ENCODE data around the gene GLIPR2.
A peak's percentile ranks its signal among the peaks of the same experiment; 100 is the strongest.
"Not testable (repeated sequence)": the region's sequence is repeated elsewhere in the genome, so short reads cannot be mapped to it uniquely, and the experiment has no call there.

GLIPR2 gene, protein sequence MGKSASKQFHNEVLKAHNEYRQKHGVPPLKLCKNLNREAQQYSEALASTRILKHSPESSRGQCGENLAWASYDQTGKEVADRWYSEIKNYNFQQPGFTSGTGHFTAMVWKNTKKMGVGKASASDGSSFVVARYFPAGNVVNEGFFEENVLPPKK

GRCh38 chr9:36136272-36136893, at the start of gene GLIPR2:
TSS of gene GLIPR2 (plus strand) at chr9:36136733. CDS start at chr9:36136779, 46 bp downstream.
- no peak for FAIRE-seq

DNA sequence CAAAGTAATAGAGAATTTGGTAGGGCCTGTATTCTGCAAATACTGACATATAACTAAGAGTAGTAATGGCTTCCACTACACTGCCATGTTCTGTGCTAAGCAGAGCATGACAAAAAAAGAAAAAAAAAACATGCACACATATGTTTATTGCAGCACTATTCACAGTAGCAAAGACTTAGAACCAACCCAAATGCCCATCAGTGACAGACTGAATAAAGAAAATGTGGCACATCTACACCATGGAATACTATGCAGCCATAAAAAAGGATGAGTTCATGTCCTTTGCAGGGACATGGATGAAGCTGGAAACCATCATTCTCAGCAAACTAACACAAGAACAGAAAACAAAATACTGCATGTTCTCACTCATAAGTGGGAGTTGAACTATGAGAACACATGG, 49.5 kb upstream of the GLIPR2 start:
- not testable (repeated sequence) for FAIRE-seq

DNA sequence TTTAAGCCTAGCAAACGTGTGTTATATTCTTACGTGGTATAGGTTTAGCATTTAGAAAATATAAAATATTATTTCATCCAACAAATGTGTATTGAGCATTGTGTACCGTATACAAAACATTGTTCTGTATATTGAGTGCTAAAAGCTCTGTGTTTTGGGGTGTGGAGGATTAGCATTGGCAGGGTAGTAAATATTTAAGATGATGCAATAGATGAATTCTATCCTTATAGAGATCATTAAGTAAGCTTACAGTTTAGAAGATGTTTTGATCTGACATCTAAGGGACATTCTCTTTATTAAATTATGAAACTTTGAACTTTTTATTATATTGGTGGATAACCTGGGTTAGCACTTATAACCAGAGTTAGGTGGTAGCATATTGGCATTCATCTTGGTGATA, 48.5 kb upstream of the GLIPR2 start:
- no peak for FAIRE-seq

DNA sequence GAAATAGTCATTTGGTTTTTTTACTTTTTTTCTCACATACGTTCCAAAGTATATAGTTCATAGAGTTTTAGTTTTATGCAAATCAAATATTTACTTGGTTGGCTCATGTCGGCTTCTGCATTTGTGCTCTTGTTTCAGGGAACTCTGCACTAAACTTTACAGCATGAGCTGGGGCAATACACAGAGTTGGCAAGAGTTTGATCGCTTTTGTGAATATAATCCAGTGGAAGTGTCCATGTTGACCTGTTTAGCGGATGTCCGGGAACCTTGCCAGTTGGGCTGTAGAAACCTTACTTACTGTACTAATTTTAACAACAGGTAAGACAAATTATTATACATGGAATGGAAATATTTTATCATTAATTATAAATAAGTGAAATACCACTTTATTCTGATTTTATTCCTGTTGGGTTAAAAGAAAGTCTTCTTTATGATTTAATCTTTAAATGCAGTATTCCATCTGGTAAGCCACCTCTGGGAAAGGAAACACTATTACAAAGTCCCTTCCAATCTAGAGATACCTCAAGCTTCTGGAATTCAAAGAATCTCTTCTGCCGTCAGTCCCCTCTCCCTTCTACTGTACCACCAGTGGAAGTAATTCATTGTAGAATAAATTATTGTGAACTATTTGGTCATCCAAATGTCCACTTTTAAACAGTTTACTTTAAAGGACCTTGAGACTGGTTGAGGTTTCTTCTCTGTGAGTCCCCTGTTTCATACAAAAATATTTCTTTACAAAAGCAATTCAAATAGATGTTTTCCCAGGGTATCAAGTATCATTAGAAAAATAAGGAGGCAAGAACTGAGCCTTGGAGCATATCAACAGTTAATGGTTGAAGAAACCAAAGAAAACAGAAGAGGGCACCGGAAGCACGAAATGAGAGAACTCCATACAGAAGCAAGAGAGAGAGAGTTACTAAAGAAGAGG, 45.2 kb upstream of the GLIPR2 start:
- FAIRE-seq = peak; percentile 73

DNA sequence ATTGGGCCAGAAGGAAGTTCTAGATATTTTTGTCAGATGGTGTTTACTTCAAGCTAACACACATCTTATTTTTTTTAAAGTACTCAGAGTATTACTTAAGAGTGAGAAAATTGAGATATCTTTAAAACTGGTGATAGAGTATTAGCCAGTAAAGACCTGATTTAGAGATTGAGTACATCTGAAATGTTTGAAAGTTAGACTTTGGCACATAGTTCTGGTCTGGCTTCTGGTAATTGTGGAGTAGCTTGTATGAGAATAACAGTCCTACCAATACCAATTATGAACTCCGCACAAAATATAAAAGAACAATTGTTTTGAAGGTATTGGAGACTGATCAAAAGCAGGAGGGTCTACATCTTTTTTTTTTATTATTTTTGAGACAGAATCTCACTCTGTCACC, 44.5 kb upstream of the GLIPR2 start:
- FAIRE-seq = no peak

DNA sequence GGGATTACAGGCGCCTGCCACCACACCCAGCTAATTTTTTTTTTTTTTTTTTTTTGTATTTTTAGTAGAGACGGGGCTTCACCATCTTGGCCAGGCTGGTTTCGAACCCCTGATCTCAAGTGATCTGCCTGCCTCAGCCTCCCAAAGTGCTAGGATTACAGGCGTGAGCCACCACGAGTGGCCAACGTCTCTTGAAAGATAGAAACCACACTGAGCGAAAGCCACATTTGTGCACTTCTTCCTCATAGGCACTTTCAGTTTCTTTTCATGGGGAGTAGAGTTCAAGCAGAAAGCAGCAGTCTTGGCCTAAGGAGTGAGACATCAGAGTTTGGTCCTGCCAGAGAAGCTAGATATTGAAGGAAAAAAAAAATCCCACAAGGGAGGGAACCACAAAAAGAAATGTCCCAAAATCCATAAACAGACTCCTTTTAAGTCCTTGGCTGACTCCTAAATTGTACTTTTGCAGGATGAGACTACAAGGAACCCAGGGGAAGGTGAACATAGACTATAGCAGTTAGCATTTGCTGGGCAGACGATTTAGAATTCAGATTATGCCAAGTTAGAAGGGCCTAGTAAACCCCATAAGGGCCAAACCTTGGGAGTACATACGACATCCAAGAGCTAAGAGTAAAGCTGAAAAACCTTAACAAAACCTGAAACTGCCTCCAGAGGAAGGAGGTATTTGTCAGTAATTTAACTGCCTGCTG, 43.9 kb upstream of the GLIPR2 start:
- FAIRE-seq = no peak

GRCh38 chr9:36093384-36093783, 43.1 kb upstream of the GLIPR2 start:
- no peak for FAIRE-seq

GRCh38 chr9:36099718-36100117, 36.8 kb upstream of the GLIPR2 start:
- FAIRE-seq = no peak

DNA sequence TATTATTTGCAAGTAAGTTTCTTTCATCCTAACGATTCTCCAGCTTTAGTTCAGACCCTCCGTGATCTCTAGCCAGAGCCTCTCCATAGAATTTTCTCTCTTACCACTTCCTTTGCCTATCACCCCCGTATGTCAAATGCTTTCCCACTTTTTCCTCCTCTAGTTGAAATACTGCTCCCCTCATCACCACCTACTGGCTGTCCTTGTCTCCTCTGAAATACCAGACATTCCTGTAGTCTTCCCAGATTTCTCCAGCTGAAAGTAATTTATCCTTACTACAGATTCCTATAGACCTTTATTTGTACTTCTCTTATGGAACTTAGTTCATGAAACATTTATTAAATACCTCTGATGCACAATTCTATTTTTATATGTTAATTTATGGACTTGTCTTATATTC, 36.0 kb upstream of the GLIPR2 start:
- FAIRE-seq = no peak

DNA sequence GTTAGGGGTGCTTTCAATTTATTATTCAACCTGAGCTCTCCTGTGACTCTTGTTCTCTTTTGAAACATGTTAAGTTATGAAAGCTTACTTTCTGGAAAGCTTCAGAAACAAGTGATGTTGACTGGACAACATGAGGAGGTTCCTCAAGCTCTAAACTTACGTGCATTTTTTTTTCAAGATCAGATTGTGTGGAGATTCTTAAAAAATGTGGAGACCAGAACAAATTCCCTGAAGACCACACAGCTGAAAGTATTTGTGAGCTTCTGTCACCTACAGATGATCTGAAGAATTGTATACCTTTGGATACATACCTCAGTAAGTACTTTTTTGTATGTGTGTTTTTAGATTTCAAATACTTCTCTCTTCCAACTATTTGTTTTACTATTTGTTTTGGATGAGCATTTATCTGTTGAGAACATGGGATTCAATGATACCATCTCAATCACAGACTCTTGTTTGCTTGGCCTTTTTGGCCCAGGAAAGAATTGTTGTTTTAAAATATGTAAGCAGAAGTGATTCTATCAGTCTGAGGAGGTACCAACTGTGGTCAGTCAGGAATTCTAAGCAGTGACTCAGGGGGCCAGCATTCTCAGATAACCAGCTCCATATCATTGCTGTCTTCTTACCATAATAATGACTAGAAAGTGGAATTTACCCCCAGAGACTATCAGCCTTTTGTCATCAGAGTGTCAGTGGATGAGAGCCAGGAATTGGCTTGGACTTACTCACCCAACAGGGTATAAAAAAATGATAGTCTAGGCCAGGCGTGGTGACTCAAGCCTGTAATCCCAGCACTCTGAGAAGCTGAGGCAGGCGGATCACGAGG, 34.4 kb upstream of the GLIPR2 start:
- FAIRE-seq = no peak

DNA sequence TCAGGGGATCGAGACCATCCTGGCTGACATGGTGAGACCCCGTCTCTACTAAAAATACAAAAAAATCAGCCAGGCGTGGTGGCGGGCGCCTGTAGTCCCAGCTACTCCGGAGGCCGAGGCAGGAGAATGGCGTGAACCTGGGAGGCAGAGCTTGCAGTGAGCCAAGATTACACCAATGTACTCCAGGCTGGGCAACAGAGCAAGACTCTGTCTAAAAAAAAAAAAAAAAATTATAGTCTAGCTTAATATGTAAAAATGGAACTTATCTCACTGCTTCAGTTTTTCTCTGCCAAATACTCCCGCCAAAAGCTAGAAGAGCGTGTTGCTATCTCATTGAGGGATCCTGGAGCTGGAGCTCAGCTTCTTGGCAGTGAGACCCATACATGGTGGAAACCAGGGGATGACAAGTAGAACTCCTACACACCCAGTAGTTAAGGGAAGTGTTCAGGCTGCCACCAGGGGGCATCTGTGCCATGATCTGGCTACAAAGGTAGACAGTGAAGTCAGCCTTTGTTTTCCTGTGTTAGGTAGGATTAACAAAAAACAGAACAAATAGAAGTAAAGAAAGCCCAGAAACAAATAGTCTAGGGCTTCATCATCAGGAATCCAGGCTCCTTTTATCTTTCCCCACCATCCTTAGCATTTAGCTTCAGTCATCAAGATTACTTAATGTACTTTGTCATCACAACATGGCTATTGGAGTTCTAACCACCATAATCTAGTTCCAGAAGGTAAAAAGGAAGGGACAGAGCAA, 33.6 kb upstream of the GLIPR2 start:
- no peak for FAIRE-seq

DNA sequence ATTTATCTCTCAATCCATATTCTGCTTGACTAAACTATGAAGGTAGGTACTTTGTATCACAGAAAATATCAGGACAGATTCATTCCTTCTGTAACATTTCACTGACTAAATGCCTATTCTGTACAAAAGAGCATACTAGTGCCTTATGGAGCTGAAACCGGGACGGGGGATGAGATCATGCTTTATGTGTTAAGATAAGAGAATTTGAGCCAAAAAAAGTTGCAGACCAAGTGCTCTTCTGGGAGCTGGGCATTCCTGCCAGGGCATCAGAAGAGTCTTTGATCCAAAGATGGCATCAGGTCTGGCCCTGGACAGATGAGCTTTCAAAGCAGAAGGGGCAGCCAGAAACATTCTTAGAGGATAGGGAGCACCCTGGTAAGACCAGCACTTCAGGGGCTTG, 27.5 kb upstream of the GLIPR2 start:
- no peak for FAIRE-seq

- FAIRE-seq = no peak
These were observed 26.1 kb upstream of the GLIPR2 start for GRCh38 chr9:36110434-36110833.

DNA sequence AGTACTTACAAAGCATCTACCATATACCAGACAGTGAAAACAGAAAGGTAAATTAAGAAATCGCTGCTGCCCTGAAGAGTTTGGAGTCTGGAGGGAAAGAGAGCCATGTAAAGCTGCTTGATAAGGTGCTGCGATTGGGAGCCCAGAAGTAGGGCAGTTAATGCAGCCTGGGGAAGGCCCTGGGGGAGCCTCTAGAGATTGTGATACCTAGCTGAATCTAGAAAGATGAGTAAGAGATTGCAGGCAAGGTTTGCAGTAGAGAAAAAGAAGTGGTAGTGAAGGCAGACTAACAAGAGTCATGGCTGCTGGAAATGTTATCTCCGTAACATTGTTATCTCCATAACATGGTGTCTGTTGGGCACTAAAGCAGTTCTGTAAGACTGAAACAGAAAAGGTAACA, 24.0 kb upstream of the GLIPR2 start:
- FAIRE-seq = no peak

GRCh38 chr9:36113999-36114398, 22.5 kb upstream of the GLIPR2 start:
- no peak for FAIRE-seq

DNA sequence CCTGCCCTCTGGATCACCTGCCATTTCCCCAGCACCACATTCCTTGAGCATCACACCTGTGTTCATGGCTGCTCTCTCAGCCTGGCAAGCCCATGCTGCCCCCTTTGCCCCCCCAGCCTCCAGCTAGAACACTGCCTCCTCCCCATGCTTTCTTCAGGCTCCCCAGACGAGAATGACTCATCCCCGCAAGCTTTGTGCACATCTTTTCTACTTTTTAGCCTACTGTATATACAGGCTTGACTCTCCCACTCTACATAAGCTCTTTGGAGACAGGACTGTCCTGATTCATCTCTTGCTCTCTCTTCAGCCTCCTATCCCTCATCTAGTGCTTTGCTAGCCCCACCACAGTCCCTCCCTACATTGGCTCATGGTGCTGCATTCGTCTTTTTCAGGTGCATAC, 19.9 kb upstream of the GLIPR2 start:
- FAIRE-seq = no peak

- FAIRE-seq = no peak
These were observed 18.3 kb upstream of the GLIPR2 start for GRCh38 chr9:36118201-36118600.

GRCh38 chr9:36118706-36119105, 17.8 kb upstream of the GLIPR2 start:
- FAIRE-seq = no peak

DNA sequence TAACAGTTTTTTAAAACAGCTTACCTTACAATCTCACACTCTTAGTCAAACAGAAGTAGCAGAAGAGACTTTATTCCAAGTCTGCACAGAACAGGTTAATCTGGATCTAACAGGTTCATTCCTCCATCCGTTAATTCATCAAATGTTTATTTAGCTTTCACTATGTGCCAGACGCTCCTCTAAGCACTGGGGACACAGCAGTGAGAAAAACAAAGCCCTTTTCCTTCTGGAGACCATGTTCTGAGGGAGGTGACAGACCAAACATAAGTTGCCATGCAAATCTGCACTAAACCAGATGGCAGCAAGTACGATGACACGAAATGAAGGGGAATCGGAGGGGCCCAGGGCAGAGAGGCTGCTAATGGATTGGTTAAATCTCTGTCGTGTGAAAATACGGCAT, 17.1 kb upstream of the GLIPR2 start:
- no peak for FAIRE-seq

DNA sequence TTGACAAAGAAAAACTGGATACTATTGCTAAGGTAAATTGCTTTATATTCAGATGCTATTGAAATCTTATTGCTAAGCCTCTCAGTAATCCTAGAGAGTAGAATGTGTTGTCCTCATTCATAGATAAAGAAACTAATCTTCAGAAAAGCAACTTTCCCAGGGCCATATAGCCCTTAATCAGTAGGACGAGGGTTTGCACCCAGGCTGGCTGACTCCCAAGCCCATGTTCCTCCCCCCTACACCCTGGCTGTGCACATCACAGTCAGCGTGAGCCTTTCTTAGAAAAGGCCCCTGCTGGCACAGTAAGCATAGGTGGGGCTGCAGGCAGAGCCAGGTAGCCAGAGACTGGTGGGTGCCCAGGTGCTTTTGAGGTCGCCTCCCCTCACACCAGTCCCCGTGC, 15.8 kb upstream of the GLIPR2 start:
- FAIRE-seq = no peak

DNA sequence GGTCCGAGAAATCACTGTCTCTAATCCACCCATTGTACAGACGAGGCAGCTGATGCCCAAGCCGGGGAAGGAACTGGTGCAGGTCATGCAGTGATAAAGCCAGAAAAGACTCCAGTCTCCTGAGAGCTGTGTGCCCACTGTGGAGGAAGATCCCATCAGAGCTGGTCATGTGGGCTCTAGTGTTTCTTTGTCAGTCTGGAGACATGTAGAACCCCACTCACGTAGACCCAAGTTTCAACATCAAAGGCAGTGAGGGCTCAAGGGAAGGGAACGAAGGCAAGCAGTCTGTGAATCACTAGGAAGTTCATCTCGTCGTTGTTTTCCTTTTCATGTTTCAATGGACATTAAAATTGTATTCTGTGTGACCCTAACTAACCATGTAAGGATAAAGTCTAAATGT, 14.6 kb upstream of the GLIPR2 start:
- FAIRE-seq = no peak

- no peak for FAIRE-seq
These were observed 13.0 kb upstream of the GLIPR2 start for GRCh38 chr9:36123515-36123914.

All from islet of Langerhans (tissue), 1 donor.